NK-92 treated with Interleukin-12 subunit alpha and Interleukin-12 subunit beta, amount 100 ng/mL, for 24 hours (cell line): ENCODE data around the gene SLC6A20.

ENCODE experiments used
- DNase-seq: peaks from one replicate; lab custom pipeline; 2025; lab: John Stamatoyannopoulos, UW

SLC6A20 gene

DNA sequence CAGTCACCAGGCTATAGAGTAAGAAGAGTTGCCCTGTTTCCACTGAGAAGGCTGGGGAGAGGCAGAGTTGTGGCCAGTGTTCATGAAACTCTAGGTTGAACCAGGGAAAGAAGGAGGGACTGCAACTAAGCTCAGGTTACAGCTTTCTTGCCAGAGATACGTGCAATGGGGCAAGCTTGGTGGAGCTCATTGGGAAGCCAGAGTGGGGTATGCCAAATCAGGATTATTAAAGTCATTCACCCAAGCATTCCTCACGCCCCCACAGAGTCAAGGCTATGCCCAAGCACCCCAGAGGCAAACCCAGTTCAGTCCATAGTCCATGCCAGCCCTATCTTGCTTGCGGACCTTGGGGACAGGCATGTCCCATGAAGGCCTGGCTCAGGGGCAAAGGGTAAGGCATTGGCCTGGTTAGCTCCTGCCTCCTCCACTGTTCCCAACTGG lies 17.6 kb downstream of the SLC6A20 start:
- DNase-seq: no peak

DNA sequence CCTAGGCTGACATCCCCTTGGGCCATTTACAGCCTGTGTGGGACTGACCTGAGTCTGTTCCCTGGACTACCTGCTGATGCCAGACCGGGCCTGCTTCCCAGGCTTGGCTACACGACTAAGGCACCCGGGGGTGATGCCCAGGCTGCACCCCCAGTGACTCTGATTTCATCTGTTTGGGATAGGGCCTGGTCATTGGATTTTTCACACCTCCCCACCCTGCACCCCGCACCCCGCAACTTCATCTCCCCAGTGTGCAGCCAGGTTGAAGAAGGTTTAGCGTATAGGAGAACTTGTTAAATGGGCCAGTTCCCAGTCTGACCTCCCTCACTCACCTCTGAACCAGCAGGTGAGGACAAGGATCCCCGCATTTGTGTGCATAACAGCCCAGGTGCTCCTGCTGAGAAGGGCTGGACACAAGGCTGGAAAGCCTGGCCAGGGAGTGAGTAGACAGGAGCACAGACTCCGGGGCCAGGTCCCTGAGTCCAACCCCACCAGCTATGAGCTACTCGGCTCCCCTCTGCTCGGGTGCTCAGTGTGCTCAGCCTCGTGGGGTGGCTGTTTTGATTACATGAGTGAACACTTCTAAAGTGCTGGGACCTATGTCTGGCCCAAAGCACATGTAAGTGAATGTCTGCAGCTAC lies 18.5 kb downstream of the SLC6A20 start:
- DNase-seq: no peak

DNA sequence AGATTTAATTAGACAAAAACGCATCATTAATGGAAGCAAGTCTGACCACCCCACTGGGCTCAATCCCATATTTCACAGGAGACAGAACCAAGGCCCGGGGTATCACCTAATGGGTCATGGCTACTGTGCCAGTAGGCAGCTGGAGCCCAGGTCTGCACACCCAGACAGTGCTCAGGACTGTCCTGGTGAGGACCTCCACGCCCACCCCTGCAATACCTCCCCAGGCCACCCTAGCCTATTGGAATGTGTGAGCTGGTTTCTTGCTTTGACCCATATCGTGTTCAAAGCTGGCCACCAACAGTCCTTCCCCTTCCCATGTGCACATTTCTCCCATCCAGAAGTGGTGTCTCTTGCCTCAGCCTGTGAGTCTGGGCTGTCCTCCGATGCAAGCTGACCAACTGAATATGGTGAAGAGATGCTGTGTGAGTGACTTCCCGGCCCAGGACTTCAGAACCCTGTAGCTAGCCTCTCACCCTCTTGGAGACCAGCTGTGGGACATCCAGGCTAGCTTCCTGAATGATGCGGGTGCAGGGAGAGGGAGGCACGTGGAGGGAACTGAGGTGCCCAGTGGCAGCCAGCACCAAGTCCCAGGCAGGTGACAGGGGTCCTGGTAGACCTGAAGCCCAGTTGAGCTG lies 19.1 kb downstream of the SLC6A20 start:
- DNase-seq: no peak

DNA sequence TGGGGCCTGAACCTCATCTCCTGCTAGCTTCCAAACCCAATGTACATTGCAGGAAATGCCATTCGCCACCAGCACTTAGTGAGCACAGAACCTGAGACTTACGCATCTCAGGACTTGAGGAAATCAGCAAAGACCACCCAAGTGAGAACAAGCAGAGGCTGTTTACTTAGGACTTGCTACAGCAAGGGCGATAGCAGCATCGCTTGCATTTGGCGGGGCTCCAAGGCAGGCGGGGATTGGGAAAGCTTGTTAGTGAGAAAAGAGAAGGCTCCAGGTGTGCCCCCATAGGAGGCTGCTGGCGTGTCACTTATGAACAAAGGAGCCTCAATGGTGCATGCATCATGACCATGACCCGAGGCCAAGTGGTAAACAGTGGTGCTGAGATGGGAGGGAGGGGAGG lies 19.7 kb downstream of the SLC6A20 start:
- DNase-seq: no peak

DNA sequence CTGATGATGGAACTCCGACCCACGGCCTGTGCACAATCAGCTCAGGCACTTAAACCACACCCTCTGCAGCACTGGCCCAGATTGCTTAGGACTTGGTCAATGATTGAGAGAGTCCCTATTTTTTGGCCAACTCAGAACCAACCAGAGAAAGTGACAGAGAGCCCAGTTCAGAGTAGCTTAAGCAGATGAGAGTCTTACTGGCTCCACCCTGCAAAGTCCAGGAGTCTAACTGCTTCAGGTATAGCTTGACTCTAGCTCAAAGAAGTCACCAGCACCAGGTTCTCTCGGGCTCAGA lies 20.1 kb downstream of the SLC6A20 start:
- DNase-seq: no peak

DNA sequence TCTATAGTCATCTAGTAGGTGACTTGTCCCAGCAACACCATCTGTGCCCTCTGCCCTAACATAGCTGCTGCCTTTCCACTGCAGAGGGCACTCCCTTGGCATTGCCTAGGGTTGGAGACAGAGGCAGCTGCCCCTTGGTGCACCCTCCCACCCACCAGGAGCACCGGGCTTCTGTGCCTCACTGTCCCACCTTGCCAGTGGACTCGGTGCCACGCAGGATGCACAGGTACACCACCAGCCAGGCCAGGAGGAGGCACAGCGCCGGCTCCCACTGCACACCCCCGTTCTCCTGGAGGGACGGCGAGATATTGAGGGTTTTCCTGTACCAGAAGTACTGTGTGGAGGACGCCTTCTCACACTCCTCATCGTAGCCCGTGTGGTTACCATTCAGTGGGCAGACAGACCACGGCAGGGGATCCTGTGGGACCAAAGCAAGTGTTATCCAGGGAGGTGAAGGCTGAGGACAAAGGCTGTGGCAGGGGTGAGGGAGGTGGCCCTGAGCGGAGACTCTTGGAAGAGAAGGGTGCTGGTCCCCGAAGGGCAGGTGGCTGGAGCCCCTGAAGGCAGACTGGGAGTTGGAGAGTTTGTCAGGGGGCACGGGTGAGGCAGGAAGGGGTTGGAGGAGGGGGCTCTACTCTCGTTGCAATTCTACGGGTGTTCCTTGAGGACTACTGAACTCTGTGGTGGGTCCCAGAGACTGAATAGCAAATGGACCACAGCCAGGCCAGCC lies 20.6 kb downstream of the SLC6A20 start:
- DNase-seq: no peak

DNA sequence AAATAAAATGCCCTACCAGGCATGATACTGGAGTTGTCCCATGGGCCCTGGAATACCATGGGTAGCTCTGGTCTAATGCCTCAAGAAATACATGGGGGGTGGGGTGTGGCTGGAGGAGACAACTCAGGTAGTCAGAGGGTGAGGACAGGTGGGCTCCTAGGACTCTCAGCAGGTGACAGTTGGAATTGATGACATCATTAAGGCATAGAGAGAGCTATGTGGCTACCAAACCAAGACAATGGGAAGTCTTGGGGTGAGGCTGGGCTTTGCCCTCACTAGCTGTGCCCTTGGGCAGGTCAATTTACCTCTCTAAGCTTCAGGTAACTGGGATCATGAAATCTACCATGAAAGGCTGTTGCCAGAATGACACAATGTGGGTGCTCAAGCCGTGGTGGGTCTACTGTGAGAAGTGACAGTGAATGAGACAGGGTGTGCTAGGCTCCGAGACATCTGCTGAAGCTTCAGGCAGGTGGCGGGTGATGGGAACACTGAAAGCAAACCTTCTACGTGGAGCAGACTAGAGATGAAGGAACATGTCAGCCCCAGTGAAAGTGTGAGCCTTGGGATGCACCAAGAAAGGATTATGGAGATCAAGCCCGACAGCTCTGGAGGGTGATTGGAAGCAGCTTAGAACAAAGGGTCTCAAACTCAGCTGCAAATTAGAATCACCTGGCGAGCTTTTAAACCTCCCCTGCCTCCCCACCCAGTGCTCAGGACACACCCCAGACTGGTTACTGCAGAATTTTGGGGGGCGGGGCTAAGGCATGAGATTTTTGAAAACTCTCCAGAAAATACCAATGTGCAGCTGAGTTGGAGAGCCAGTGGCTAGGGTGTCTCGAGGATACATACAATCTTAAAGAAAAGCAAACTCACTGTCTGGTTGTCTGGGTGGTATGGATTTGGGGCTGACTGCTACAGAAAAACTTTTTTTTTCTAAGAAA lies 21.5 kb downstream of the SLC6A20 start:
- DNase-seq: no peak

DNA sequence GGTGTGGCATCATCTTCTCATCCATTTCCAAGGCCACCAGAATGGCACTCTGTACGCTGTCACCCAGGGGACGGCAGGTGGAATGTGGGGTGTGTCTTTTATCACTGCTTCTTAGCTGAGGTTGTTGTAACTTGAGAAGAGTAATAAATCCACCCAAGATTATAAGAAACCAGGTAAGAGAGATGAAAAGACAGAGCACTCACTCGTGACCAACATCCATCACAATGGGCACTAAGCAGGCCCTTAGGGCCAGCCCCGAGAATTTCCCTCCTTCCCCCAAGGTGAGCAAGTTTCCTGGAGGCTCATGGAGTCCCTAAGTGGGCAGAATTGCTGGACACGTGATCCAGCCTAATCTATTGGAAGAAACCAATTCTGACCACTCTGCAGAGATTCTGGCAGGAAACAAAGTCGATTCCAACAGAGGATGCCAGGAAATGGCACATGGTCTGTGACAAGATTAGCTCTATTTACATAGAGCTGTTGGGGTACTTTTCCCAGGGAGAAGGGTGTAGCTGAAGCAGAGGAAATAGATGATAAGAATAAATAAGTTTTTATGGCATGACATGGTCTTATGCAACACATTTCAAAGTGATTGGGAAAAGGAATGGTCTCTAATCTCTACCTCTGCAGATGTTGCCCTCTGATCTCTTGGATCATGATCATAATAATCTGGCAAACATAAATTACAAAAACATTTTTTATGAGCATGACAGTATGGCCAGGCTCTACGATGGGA lies 22.5 kb downstream of the SLC6A20 start:
- no peak for DNase-seq

DNA sequence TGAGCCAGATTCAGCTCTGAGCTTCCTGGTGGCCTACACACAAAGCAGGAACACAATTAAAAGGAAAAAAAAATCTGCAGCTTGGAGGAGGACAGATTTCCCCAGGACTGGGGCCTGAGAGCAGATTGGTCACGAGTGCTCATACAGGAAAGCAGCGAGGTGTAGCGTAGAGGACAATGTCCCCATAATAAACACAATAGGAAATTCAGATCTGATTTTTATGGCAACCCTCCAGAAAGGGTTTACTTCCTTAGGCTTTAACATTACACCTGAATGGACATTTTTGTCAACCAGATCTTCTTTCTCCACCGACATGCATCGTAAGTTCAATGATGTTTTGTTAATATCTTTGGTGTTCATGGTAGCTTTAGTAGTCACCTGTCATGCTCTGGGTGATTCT lies 23.3 kb downstream of the SLC6A20 start:
- DNase-seq: no peak

DNA sequence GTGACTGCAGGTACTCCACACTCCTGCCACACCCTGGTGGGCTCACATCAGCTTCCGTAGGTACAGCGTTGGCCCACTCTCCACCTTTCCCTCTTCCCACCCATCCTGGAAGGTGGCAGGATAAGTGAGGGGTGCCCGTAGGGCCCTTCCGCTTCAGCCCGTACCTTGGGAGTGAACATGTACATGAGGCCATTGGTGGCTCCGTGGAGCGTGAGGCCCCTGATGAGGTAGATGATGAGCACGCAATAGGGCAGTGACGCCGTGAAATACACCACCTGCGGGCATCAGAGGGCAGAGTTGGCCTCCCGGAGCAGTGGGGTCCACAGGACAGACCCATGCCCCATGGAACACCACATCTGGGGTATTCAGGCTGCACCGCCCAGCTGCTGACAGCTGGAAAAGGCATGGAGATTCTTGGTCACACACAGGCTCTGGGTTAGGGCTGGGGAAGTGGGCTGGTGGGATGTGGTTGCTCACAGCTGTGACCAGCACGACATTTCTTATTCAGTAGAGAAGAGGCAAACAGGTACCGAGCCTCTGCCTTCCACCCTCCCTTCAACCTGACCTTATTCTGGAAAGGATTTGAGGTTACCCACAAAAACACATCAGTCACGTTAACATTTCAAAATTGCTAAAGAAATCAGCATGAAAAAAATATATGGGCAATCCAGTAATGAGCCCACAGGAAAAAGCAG lies 23.8 kb downstream of the SLC6A20 start:
- DNase-seq: no peak

DNA sequence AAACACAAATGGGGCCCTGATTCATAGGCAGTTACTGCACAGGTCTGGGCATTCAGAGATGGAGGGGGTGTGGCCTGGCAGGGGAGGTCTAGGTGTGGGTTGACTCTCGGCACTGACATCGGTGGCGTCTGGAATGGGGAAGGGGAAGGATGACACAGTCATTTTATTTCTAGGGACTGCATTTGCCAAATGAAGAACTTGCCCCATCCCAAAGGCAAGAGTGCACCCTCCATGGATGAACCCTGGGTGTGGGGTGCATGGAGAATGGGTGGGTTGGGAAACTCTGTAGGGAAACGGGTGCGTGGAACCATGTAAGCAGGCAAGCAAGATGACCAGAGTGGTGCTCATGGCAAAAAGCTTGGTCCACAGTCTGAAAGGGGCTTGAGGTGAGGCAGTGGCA lies 24.5 kb downstream of the SLC6A20 start:
- DNase-seq: no peak

DNA sequence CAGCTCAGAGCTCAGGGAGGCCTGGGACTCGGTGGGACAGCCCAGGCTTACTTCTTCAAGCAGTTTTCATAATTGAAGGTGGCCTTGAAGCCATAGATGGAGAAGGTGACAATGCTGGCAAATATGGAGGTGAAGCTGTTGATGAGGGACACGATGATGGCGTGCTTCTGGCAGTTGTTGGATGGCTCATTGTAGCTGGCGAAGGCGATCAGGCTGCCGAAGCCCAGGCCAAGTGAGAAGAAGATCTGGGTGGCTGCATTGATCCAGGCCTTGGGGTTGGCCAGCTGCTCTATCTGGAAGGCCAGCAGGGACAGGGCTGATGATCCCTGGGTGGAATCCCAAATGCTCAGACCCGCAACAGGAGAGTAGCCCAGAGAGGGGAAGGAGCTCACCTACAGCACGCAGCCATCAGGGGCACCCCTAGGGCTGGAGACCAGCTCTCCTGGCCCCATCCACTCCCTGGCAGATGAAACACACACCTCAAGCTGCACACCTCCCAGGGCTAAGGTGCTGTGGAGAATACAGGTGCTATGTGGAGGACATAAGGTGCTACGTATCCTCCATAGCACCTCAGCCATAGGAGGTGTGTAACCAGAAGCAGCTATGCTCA lies 25.1 kb downstream of the SLC6A20 start:
- DNase-seq: no peak

DNA sequence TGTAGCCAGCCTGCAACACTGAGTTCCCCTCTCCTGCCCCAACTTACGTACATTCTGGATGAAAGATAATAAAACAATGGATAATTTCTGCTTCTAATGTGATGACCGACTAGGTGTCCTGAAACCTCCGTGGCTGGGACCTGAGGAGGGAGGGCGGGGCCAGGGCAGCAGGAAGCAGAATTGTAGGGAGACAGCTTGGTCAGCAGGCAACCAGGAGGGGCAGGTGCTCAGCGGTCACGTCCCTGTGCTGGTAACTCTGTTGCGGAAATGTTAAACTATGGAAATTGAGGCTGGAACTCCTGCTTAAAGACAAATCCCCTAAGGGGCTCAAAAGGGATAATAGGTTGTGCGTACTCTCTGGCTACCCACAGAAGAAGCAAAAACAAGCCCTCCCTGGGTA lies 30.4 kb downstream of the SLC6A20 start:
- DNase-seq: no peak

DNA sequence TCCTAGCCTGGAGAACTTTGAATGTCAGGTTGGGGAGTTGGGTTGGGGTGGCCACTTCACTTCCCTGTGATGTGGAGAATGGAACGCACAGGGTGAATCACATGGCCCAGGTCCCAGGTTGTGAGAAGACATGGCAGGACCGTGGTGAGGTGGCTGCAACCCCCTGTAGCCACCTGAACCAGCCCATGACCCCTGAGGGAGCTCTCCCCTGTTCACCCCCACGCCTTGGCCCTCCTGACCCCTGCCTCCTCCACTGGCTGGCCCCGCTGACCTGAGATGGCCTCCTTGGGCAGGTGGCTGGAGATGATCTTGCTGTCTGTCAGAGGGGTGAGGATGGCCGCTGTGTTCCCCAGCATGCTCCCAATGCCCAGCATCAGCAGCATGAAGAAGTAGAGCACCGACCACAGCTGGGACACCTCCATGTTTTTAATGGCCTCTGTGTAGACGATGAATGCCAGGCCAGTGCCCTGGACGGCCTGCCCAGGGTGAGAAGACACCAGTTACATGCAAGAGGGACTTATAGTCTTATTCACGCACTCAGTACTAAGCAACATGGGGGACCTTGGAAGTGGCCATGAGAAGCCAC lies 31.0 kb downstream of the SLC6A20 start:
- no peak for DNase-seq

DNA sequence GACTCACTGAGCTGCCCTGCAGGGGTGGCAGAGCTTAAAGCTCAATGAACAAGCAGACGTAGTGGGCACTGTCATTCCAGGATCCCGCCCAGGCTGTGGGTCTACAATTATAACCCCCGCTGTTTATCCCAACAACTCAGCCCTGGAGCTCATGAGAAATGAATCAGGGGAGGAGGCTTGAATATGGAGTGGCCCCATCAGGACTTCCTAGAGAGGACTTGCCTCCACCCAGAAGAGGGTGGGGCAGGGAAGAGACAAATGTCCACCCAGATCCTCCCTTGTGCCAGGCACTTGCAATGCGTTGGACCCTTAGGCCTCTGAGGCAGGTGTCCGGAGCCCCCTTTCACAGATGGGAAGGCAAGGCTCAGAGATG lies 33.0 kb downstream of the SLC6A20 start:
- DNase-seq: no peak

DNA sequence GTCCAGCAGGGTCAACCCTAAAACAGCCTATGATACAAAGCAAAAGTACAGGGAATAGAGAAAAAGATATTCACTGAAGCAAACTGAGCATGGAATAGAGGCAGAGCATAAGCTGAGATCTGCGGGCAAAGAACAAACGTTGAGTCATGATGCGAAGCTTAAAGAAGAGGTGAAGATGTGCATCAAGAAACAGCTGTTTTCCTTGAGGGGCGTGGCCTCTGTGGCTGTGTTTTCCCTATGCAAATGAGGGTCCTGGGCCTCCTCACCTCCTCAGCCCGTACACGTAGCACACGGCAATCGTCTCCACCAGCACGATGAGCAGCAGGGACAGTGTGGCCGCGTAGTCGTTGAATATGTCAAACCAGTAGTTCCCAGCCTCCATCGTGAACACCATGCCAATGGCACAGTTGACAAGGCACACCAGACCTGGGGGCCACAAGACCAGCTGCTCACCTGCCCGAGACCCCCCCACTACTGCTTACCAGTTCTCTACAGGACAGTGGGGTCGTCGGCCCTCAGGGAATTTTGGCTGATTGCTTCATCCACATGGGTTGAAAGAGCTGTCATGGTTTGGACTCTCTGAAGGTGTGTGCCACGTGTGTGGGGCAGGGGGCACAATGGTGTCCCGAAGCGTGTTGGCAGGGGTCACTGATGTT lies 33.6 kb downstream of the SLC6A20 start:
- no peak for DNase-seq

DNA sequence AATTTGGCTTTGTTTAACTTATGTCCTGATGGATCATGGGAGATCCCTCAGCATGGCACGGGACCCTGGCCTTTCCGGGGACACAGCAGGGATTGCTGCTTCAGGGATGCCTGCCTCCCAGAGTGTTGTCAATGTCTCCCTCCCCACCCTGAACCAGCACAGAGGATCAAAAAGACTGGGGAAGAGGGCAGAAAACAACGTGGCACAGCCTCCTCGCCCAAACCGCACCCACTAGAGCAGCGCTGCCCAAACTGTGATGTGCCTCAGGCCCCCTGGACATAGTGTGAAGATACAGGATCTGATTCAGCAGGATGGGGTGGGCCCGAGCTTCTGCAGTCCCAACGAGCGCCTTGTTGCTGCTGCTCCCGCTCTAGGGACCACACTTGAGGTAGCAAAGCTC lies 34.5 kb downstream of the SLC6A20 start:
- no peak for DNase-seq

DNA sequence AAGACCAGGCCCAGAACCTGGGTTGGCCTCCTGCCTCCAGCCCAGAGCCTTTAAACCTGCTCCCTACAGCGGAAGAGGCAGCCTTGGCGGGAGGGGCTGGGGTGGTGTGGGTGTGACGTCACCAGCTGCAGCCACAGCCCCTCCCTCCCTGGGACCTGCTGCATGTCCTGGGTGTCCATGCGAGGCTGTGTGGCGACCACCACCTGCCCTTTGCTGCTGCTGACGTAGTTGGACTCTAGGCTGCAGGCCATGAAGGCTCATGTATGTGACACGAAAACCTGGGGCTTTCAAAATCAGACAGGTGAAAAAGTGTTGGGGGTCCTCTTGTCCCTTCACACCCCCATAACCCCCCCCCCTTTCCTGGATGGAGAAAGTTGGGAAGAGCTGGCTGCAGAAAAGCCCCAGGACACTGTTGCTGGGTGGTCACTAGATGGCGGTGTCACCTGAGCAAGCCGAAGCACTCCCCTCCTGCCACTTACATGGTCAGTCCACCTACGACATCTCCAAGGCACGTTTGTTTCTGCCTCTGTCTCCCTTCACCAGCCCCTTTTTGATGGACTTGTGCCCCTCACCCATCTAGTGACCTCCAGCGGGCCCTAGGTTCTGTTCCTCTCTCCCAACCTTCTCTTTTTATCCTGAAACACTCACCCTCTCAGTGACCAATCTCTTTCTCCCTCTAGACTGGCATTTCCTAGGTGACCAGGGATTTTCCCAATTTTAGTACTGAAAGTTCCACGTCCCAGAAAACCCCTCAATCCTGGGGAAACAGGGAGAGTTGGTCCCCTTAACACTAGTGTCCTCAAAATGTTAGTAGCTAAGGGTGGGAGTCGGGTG lies 35.2 kb downstream of the SLC6A20 start:
- DNase-seq: peak; percentile 10

DNA sequence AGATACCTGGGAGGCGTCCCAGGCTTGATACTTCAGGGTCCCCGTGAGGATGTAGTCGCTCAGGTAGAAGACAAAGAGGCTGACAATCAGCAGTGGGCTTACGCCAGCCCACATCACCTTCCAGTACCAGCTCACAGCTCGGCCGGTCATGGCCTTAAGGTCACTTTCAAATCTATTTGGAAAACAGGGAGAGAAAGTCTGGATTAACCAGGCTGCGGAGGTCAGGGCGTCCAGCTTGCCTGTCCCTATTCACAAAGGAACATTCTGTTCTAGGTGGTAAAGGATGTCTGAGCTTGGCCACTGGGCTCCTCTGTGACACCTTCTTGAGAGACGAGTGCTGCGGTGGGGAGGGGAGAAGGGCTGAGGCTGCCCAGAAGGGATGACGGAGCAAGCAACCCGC lies 36.5 kb downstream of the SLC6A20 start:
- no peak for DNase-seq
